ENCODE results near the gene AVEN.

AVEN gene

DNA sequence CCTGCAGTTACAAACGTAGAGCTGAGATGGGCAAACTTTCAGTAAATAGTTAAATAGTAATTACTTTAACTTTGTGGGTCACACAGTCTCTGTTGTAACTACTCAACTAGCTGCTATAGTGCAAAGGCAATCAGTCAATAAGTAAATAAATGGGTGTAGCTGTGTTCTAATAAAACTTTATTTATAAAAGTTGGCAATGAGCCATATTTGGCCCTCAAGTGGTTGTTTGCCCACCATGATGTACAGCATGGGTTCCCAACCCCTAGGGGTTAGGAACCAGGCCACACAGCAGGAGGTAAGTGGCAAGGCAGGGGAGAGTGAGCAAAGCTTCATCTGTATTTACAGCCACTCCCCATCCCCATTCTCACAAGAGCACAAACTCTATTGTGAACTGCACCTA, 115.6 kb downstream of the AVEN start:
- Histone ChIP-seq H3K27me3 (replicated peaks; ENCODE audit: insufficient read depth, low read length) (no peaks in the 10 kb centered on the region), H3K4me2 (ENCODE audit: low read depth, low read length) (no peak overlapping the region), H3K4me3 (ENCODE audit: low read length) (no peak overlapping the region), H2AFZ (ENCODE audit: low read length) (no peak overlapping the region), H3K9ac (ENCODE audit: low read length) (no peak overlapping the region), H3F3A (ENCODE audit: insufficient read depth, low read length) (no peaks in the 10 kb centered on the region), H3K9me2 (replicated peaks; ENCODE audit: insufficient read depth, low read length) (no peaks in the 10 kb centered on the region), H3K79me2 (ENCODE audit: low read length) (no peaks in the 10 kb centered on the region), H3K4me1 (ENCODE audit: low read length) (peaks cover 4% of the 10 kb centered on the region; the same call in 1 of the 2 replicates), H4K20me1 (ENCODE audit: insufficient read depth, low read length) (no peaks in the 10 kb centered on the region), H3K36me3 (replicated peaks; ENCODE audit: insufficient read depth, low read length) (no peaks in the 10 kb centered on the region), H3K27ac (ENCODE audit: low read length) (no peak overlapping the region), H3K9me3 (replicated peaks; ENCODE audit: insufficient read depth, low read length) (no peaks in the 10 kb centered on the region)
- DNase-seq: no peak
- TF ChIP-seq EZH2 (optimal IDR thresholded peaks at IDR 0.05; ENCODE audit: low read depth, low read length) (no peak), EZH2phosphoT487 (IDR thresholded peaks at IDR 0.05; ENCODE audit: low read length) (no peak)
- TF ChIP-seq, protein P1, sequence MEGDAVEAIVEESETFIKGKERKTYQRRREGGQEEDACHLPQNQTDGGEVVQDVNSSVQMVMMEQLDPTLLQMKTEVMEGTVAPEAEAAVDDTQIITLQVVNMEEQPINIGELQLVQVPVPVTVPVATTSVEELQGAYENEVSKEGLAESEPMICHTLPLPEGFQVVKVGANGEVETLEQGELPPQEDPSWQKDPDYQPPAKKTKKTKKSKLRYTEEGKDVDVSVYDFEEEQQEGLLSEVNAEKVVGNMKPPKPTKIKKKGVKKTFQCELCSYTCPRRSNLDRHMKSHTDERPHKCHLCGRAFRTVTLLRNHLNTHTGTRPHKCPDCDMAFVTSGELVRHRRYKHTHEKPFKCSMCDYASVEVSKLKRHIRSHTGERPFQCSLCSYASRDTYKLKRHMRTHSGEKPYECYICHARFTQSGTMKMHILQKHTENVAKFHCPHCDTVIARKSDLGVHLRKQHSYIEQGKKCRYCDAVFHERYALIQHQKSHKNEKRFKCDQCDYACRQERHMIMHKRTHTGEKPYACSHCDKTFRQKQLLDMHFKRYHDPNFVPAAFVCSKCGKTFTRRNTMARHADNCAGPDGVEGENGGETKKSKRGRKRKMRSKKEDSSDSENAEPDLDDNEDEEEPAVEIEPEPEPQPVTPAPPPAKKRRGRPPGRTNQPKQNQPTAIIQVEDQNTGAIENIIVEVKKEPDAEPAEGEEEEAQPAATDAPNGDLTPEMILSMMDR (IDR thresholded peaks at IDR 0.05; ENCODE audit: low read length): no peak

DNA sequence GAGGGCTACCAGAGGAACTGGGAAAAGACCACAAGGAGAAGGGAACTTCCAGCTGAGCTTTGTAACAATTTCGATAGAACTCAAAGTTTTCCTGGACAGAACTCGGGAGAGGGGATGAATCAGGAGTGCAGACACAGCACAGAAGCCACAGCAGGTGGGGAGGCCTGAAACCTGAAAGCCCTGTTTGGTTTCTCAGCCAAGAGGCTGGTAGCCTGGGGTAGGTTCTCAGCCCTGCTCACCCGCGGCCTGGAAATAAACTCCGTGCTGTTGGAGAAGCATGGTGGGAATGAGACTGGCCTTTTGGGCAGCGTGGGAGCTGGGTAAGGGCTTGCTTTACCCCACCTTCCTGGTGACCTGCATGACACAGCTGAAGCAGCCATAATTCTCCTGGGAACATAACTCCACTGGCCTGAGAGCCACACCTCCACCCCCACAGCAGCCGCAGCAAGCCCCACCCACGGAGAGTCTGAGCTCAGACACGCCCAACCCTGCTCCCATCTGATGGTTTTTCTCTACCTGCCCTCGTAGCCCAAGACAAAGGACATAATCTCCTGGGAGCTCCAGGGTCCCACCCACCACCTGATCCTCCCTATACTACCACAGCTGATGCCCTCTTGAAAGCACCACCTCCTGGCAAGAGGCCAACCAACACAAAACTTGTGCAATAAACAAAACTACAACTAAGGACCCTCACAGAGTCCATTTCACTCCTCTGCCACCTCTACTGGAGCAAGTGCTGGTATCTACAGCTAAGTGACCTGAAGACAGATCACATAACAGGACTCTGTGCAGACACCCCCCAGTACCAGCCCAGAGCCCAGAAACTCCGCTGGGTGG, 123.2 kb downstream of the AVEN start:
- H3K79me2 ChIP-seq (ENCODE audit: low read length): peaks cover 17% of the 10 kb centered on the region
- DNase-seq: peak; percentile 75

GRCh38 chr15:33913459-33913858, 125.5 kb downstream of the AVEN start:
- Histone ChIP-seq H4K20me1 (ENCODE audit: insufficient read depth, low read length) (no peaks in the 10 kb centered on the region), H3F3A (ENCODE audit: insufficient read depth, low read length) (peaks cover 14% of the 10 kb centered on the region), H2AFZ (ENCODE audit: low read length) (no peak overlapping the region), H3K79me2 (ENCODE audit: low read length) (peaks cover 17% of the 10 kb centered on the region), H3K9ac (ENCODE audit: low read length) (no peak overlapping the region), H3K27ac (ENCODE audit: low read length) (no peak overlapping the region), H3K4me2 (ENCODE audit: low read depth, low read length) (no peak overlapping the region), H3K36me3 (replicated peaks; ENCODE audit: insufficient read depth, low read length) (no peaks in the 10 kb centered on the region), H3K9me2 (replicated peaks; ENCODE audit: insufficient read depth, low read length) (no peaks in the 10 kb centered on the region), H3K4me1 (ENCODE audit: low read length) (peaks cover 26% of the 10 kb centered on the region), H3K9me3 (replicated peaks; ENCODE audit: insufficient read depth, low read length) (no peaks in the 10 kb centered on the region), H3K4me3 (ENCODE audit: low read length) (no peak overlapping the region), H3K27me3 (replicated peaks; ENCODE audit: insufficient read depth, low read length) (no peaks in the 10 kb centered on the region)
- no peak for TF ChIP-seq EZH2 (optimal IDR thresholded peaks at IDR 0.05; ENCODE audit: low read depth, low read length)
- DNase-seq: no peak

More for the DNA sequence above, 123.2 kb downstream of the AVEN start:
- TF ChIP-seq EZH2 (optimal IDR thresholded peaks at IDR 0.05; ENCODE audit: low read depth, low read length): no peak
- TF ChIP-seq, protein P1 (IDR thresholded peaks at IDR 0.05; ENCODE audit: low read length): no peak
- TF ChIP-seq EZH2phosphoT487 (IDR thresholded peaks at IDR 0.05; ENCODE audit: low read length): no peak
- Histone ChIP-seq H3K27ac (ENCODE audit: low read length) (peak overlapping the region; percentile 74; the same call in 1 of the 2 replicates), H3K9me3 (replicated peaks; ENCODE audit: insufficient read depth, low read length) (no peaks in the 10 kb centered on the region), H3K4me3 (ENCODE audit: low read length) (peak overlapping the region; percentile 46), H4K20me1 (ENCODE audit: insufficient read depth, low read length) (no peaks in the 10 kb centered on the region), H3K9ac (ENCODE audit: low read length) (peak overlapping the region; percentile 50), H2AFZ (ENCODE audit: low read length) (peak overlapping the region; percentile 53), H3K27me3 (replicated peaks; ENCODE audit: insufficient read depth, low read length) (no peaks in the 10 kb centered on the region), H3K9me2 (replicated peaks; ENCODE audit: insufficient read depth, low read length) (no peaks in the 10 kb centered on the region), H3K36me3 (replicated peaks; ENCODE audit: insufficient read depth, low read length) (no peaks in the 10 kb centered on the region), H3K4me2 (ENCODE audit: low read depth, low read length) (peak overlapping the region; percentile 68), H3F3A (ENCODE audit: insufficient read depth, low read length) (peaks cover 14% of the 10 kb centered on the region), H3K4me1 (ENCODE audit: low read length) (peaks cover 21% of the 10 kb centered on the region)

GRCh38 chr15:33912326-33912725, 126.7 kb downstream of the AVEN start:
- DNase-seq: no peak
- H2AFZ ChIP-seq (ENCODE audit: low read length): no peak overlapping the region
- no peak overlapping the region for H3K4me2 ChIP-seq (ENCODE audit: low read depth, low read length)
- H3K4me3 ChIP-seq (ENCODE audit: low read length): no peak overlapping the region
- H3K9me3 ChIP-seq (replicated peaks; ENCODE audit: insufficient read depth, low read length): no peaks in the 10 kb centered on the region
- no peak overlapping the region for H3K27ac ChIP-seq (ENCODE audit: low read length)
- no peaks in the 10 kb centered on the region for H4K20me1 ChIP-seq (ENCODE audit: insufficient read depth, low read length)
- H3K9ac ChIP-seq (ENCODE audit: low read length): no peak overlapping the region
- no peaks in the 10 kb centered on the region for H3K9me2 ChIP-seq (replicated peaks; ENCODE audit: insufficient read depth, low read length)
- peaks cover 26% of the 10 kb centered on the region for H3K4me1 ChIP-seq (ENCODE audit: low read length)
- peaks cover 14% of the 10 kb centered on the region for H3F3A ChIP-seq (ENCODE audit: insufficient read depth, low read length)
- no peaks in the 10 kb centered on the region for H3K27me3 ChIP-seq (replicated peaks; ENCODE audit: insufficient read depth, low read length)
- no peak for TF ChIP-seq EZH2 (optimal IDR thresholded peaks at IDR 0.05; ENCODE audit: low read depth, low read length)
- H3K36me3 ChIP-seq (replicated peaks; ENCODE audit: insufficient read depth, low read length): no peaks in the 10 kb centered on the region
- H3K79me2 ChIP-seq (ENCODE audit: low read length): peaks cover 17% of the 10 kb centered on the region
